Stimulated activated CD4-positive, alpha-beta T cell treated with anti-CD3 and anti-CD28 coated beads, Interleukin-4, amount 100 ng/mL, for 1 hour (primary cell): Measurements from ENCODE around the gene VPS26C.

Experiments used
- DNase-seq: peaks from one replicate; pipeline ENCODE4 v3.0.0-alpha.2; 2020

The VPS26C gene

GRCh38 chr21:37263827-37264600, 3.1 kb downstream of the VPS26C start:
- DNase-seq: no peak

GRCh38 chr21:37259426-37259825, 7.7 kb downstream of the VPS26C start:
- DNase-seq: no peak

GRCh38 chr21:37257967-37258877, 8.9 kb downstream of the VPS26C start:
- DNase-seq: peak; percentile 78

GRCh38 chr21:37257511-37257966, 9.6 kb downstream of the VPS26C start:
- no peak for DNase-seq

- no peak for DNase-seq
Measured at GRCh38 chr21:37253991-37254390, 13.1 kb downstream of the VPS26C start.

GRCh38 chr21:37251294-37251634, 15.9 kb downstream of the VPS26C start:
- no peak for DNase-seq

GRCh38 chr21:37249112-37249904, 17.8 kb downstream of the VPS26C start:
- no peak for DNase-seq

GRCh38 chr21:37248298-37248697, 18.8 kb downstream of the VPS26C start:
- no peak for DNase-seq

- DNase-seq: no peak
Measured at GRCh38 chr21:37245151-37245550, 22.0 kb downstream of the VPS26C start.

- no peak for DNase-seq
Measured at GRCh38 chr21:37244501-37245095, 22.5 kb downstream of the VPS26C start.

GRCh38 chr21:37243961-37244360, 23.2 kb downstream of the VPS26C start:
- no peak for DNase-seq

GRCh38 chr21:37241426-37241825, 25.7 kb downstream of the VPS26C start:
- no peak for DNase-seq

GRCh38 chr21:37240978-37241377, 26.2 kb downstream of the VPS26C start:
- no peak for DNase-seq

GRCh38 chr21:37237764-37238163, 29.4 kb downstream of the VPS26C start:
- DNase-seq: no peak

GRCh38 chr21:37237346-37237745, 29.8 kb downstream of the VPS26C start:
- no peak for DNase-seq

- DNase-seq: no peak
Measured at GRCh38 chr21:37233551-37234146, 33.5 kb downstream of the VPS26C start.

GRCh38 chr21:37232274-37233018, 34.7 kb downstream of the VPS26C start:
- no peak for DNase-seq

GRCh38 chr21:37231671-37232070, 35.5 kb downstream of the VPS26C start:
- no peak for DNase-seq

GRCh38 chr21:37231249-37231645, 35.9 kb downstream of the VPS26C start:
- DNase-seq: no peak

- DNase-seq: no peak
Measured at GRCh38 chr21:37230632-37231248, 36.4 kb downstream of the VPS26C start.

GRCh38 chr21:37228003-37228400, 39.1 kb downstream of the VPS26C start:
- no peak for DNase-seq
